Gastrocnemius medialis (tissue), 4 donors: ENCODE measurements around the gene ADAMTS14. TPM values are rescaled to one million over a fixed set of nuclear protein-coding genes. Genes with fewer than 3 reads are reported as not detected.

Experiments
- ATAC-seq, 2 donors: fragments of 150-250 bp; one replicate each; pipeline ENCODE4 v1.9.1; 2016
- DNase-seq, 2 donors: peaks; one replicate each; pipeline ENCODE4 v3.0.0-alpha.2; 2019
- H3K27ac ChIP-seq, 4 donors: fragments of 200-600 bp; sonication (generic); 1 replicate in 1 of 4; 2 replicates in 3 of 4; pipeline ENCODE4 v1.5.1; 2016 to 2018; ENCODE audit warnings: mild to moderate bottlenecking in 2 of 4, moderate library complexity in 1 of 4
- H3K27me3 ChIP-seq, 3 donors: fragments of 200-600 bp; sonication (generic) in 2 of 3; 1 replicate in 1 of 3; 2 replicates in 2 of 3; pipeline versions ENCODE4 v1.5.1 to v1.6.0; 2016 to 2019; ENCODE audit warnings: mild to moderate bottlenecking in 1 of 3, moderate library complexity in 1 of 3
- H3K36me3 ChIP-seq, 2 donors: fragments of 200-600 bp; sonication (generic) in 1 of 2; one replicate each; pipeline ENCODE4 v1.5.1; 2017 to 2018
- H3K4me1 ChIP-seq, 2 donors: fragments of 200-600 bp; sonication (generic) in 1 of 2; one replicate each; pipeline ENCODE4 v1.5.1; 2016 to 2017; ENCODE audit warnings: mild to moderate bottlenecking in 2 of 2
- H3K4me3 ChIP-seq, 4 donors: fragments of 200-600 bp; sonication (generic) in 3 of 4; 1 replicate in 1 of 4; 2 replicates in 3 of 4; pipeline ENCODE4 v1.5.1; 2016 to 2019; ENCODE audit warnings: mild to moderate bottlenecking in 2 of 4
- H3K9me3 ChIP-seq, 3 donors: fragments of 200-600 bp; sonication (generic) in 2 of 3; 1 replicate in 1 of 3; 2 replicates in 2 of 3; pipeline ENCODE4 v1.5.1; 2016 to 2019
- CTCF ChIP-seq, 5 experiments: fragments of 450-650 bp in 3 of 5; fragments of 200-600 bp in 2 of 5; sonication (generic) in 2 of 5; IDR thresholded peaks in 4 of 5; conservative IDR thresholded peaks in 1 of 5; 1 replicate in 4 of 5; 2 replicates in 1 of 5; pipeline ENCODE4 v1.5.1; 2016 to 2019; ENCODE audit warnings: antibody characterized with exemption in 5 of 5, mild to moderate bottlenecking in 3 of 5, moderate library complexity in 3 of 5
- POLR2A ChIP-seq, 2 donors: fragments of 450-650 bp; IDR thresholded peaks; one replicate each; pipeline ENCODE4 v1.6.1; 2017; ENCODE audit warnings: antibody characterized with exemption in 2 of 2, mild to moderate bottlenecking in 2 of 2, moderate library complexity in 2 of 2
- in situ Hi-C, 4 donors: fragments of 200-750 bp; cut with MboI; loops; one replicate each; pipeline versions ENCODE4 v1.15.0 to v1.8.0; 2017; ENCODE audit warnings: low sequenced_read_pairs in 4 of 4
- intact Hi-C: fragments of 100-400 bp; cut with DNase I; formaldehyde crosslinking; loops from one replicate; pipeline ENCODE4 v1.15.1; 2023; ENCODE audit warnings: low total_unique reads
- total RNA-seq, 4 donors: library from RNA; depleted of rRNA; stranded (reverse); fragments of >200 nt; gene quantifications; one replicate each; pipeline versions ENCODE4 v1.1.0 to v1.2.3, GENCODE V29; 2016

ADAMTS14 gene
- total RNA-seq, 4 donors from 2014 or later, result 0.10 TPM; not detected in 3

- H3K4me1 ChIP-seq, result peaks cover 0 to 12% of the 10 kb centered on the region in 2 donors
- no peaks in the 10 kb centered on the region for H3K9me3 ChIP-seq
- H3K36me3 ChIP-seq, result no peaks in the 10 kb centered on the region
- in situ Hi-C loops (no loop called here), intact Hi-C loops (no loop called here)
- ATAC-seq, result no peak
- no peak overlapping the region for H3K4me3 ChIP-seq
- DNase-seq, result no peak
- TF ChIP-seq POLR2A (IDR thresholded peaks at IDR 0.05), result no peak
- no peak overlapping the region for H3K27ac ChIP-seq
- no peaks in the 10 kb centered on the region for H3K27me3 ChIP-seq
These were observed 76.7 kb downstream of the ADAMTS14 start for GRCh38 chr10:70748801-70749573.

GRCh38 chr10:70749756-70750155 lies 77.5 kb downstream of the ADAMTS14 start:
- ATAC-seq (no peak), DNase-seq (no peak)
- TF ChIP-seq CTCF (IDR thresholded peaks at IDR 0.05 in 4 of 5, conservative IDR thresholded peaks at IDR 0.05 in 1 of 5) (no peak), POLR2A (IDR thresholded peaks at IDR 0.05) (no peak)
- H3K27ac ChIP-seq, result no peak overlapping the region
- in situ Hi-C loops, result loop anchor here in 2 of 4 donors (25.0 kb wide), 2 partner anchors 287 to 312 kb away; partner anchors contain the start of gene NODAL (in 1 of the 2)
- H3K36me3 ChIP-seq, result no peaks in the 10 kb centered on the region
- intact Hi-C loops, result no loop called here
- no peaks in the 10 kb centered on the region for H3K27me3 ChIP-seq
- H3K9me3 ChIP-seq, result no peaks in the 10 kb centered on the region
- peaks cover 0 to 12% of the 10 kb centered on the region in 2 donors for H3K4me1 ChIP-seq
- no peak overlapping the region for H3K4me3 ChIP-seq

- intact Hi-C loops, result no loop called here
- in situ Hi-C loops, result loop anchor here in 2 of 4 donors (25.0 kb wide), 2 partner anchors 288 to 313 kb away; partner anchors contain the start of gene NODAL (in 1 of the 2)
- DNase-seq, result no peak
- no peaks in the 10 kb centered on the region for H3K36me3 ChIP-seq
- no peak overlapping the region for H3K27ac ChIP-seq
- ATAC-seq, result no peak
- no peaks in the 10 kb centered on the region for H3K9me3 ChIP-seq
- no peak for TF ChIP-seq POLR2A (IDR thresholded peaks at IDR 0.05)
- TF ChIP-seq CTCF (IDR thresholded peaks at IDR 0.05 in 4 of 5, conservative IDR thresholded peaks at IDR 0.05 in 1 of 5), result no peak
- H3K4me1 ChIP-seq, result peaks cover 0 to 12% of the 10 kb centered on the region in 2 donors
- no peak overlapping the region for H3K4me3 ChIP-seq
- H3K27me3 ChIP-seq, result no peaks in the 10 kb centered on the region
These were observed 77.9 kb downstream of the ADAMTS14 start for GRCh38 chr10:70750156-70750703.

GRCh38 chr10:70751356-70751755 lies 79.0 kb downstream of the ADAMTS14 start:
- TF ChIP-seq CTCF (IDR thresholded peaks at IDR 0.05 in 4 of 5, conservative IDR thresholded peaks at IDR 0.05 in 1 of 5), result no peak
- Histone ChIP-seq H3K4me3 (no peak overlapping the region), H3K4me1 (peaks cover 0 to 8% of the 10 kb centered on the region in 2 donors), H3K36me3 (no peaks in the 10 kb centered on the region), H3K9me3 (no peaks in the 10 kb centered on the region), H3K27ac (no peak overlapping the region), H3K27me3 (no peaks in the 10 kb centered on the region)
- DNase-seq (no peak), ATAC-seq (no peak)
- intact Hi-C loops (no loop called here), in situ Hi-C loops (loop anchor here in 2 of 4 donors (25.0 kb wide), 2 partner anchors 289 to 314 kb away; partner anchors contain the start of gene NODAL (in 1 of the 2))

- H3K4me3 ChIP-seq, result no peak overlapping the region
- intact Hi-C loops (no loop called here), in situ Hi-C loops (loop anchor here in 2 of 4 donors (25.0 kb wide), 2 partner anchors 290 to 315 kb away; partner anchors contain the start of gene NODAL (in 1 of the 2))
- H3K27me3 ChIP-seq, result no peaks in the 10 kb centered on the region
- no peak overlapping the region for H3K27ac ChIP-seq
- no peak for ATAC-seq
- no peaks in the 10 kb centered on the region for H3K36me3 ChIP-seq
- no peaks in the 10 kb centered on the region for H3K9me3 ChIP-seq
- TF ChIP-seq CTCF (IDR thresholded peaks at IDR 0.05 in 4 of 5, conservative IDR thresholded peaks at IDR 0.05 in 1 of 5), result no peak
- TF ChIP-seq POLR2A (IDR thresholded peaks at IDR 0.05), result no peak
- H3K4me1 ChIP-seq, result peaks cover 0 to 2% of the 10 kb centered on the region in 2 donors
- no peak for DNase-seq
These were observed 79.7 kb downstream of the ADAMTS14 start for GRCh38 chr10:70751991-70752390.
